ENCODE data around the gene ZNF831.

The ZNF831 gene

GRCh38 chr20:59141818-59142581 lies 21.6 kb upstream of the ZNF831 start:
- DNase-seq, result no peak

DNA sequence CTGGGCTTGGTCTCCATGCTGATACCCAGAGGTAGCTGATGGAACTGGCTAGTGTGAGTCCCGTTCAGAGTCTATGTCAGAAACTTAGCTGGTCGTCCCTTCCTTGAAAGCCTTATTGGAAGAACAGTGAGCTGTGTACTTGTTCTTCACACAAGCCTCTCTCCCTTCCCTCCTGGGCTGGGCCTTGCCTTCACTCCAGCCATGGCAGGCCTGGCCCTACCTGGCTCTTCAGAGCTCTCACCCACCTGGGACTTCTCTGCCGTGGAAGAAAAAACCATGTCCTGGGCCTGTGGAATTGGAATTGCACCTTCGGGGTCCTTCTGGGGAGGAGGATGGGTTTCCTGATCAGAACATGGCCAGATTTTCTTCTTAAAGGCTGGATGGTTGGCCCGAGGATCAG lies 20.3 kb upstream of the ZNF831 start:
- DNase-seq, result no peak

DNA sequence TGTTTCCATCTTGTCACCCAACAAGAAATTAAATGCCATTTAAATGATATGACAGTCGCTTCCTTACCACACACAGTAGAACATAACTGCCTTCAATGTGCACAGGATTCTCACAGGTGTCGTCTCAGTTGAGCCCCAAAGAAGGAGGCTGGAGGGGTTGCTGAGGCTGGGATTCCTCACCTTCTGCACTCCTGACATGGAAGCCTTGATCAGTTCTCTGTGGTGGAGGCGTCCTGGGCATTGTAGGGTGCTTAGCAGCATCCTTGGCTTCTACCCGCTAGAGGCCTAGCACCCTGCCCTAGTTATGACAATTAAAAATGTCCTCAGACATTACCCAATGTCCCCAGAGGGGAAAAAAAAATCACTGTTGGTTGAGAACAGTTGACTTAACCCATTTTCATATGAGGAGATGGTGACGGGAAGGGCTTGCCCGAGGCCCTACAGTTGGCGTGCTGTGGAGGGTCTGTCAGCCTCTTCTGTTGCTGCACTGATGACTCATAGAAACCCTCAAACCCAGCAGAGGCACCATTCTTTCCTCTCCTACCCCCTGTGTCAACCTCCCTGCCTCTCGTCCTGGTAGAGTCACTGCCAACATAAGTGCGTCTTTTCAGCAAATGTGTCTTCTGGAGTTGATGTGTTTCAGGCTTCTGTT lies 19.3 kb upstream of the ZNF831 start:
- DNase-seq, result no peak

GRCh38 chr20:59144831-59145196 lies 18.8 kb upstream of the ZNF831 start:
- no peak for DNase-seq

DNA sequence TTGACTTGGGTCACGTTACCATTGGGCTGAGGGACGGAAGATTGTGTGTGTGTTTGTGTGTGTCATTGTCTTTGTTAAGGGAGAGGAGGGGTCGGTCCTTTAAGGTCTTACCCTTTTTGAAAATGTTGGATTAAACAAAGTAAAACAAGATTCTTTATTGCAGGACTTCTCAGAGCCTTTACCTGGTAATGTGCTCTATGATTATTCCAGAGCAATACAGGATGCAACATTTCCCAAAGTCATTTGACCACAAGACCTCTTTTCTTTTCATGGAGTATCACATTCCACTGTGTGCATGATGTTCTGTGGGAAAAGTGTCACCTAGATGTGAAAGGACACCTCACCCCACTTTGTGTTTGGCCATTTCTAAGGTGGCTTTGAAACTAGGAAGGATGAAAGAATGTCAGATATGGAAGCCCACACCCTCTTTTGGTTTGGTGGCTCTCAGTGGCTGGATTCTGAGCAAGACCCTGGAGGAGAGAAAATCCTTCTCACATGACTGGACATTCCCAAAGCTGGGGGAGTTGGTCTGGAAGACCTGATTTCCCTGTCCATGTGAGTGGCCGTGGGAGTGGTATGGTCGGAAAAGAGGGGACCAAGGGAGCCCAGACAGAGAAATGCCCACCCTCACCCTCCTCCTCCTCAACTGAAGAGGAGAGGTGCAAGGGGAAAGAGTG lies 18.2 kb upstream of the ZNF831 start:
- no peak for DNase-seq

DNA sequence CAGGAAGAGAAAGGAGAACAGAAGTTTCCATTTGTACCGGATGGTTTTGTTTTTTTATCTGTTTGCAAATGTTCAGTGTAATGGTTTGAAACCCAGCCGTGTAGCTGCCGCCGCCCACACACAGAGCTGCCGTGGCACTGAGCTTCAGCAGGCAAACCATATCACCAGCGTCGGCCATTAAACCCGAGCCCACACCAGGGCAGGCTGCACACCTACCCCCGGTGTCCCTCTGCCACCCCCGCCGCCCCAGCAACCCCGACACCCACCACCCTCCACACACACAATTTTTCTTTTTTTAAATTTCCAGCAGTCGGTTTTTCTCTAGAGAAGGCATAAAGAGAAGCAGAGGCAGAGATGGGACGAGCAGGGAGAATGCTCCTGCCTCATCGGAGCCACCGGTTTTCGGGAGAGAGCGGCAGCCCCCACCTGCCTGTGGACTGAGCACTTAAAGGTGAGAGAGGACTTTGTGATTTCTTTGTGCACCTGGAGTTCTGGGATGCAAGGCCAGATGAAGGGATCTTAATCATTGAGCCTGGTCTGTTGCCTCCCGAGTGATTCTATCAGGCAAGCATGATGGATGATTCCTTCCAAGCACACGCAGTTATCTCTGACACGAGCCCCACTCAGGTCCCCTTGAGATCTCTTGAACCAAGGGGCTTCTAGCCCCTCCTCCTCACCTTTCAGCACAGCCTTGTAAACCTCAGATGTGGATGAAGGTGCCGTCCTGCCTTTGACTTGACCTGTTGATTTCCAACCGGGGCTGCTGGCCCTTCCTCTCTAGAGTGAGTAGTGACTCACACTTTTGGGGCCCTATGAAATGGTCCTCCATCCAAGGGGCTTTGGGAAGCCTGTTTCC lies 17.5 kb upstream of the ZNF831 start:
- no peak for DNase-seq

- DNase-seq, result no peak
These were observed 16.6 kb upstream of the ZNF831 start for GRCh38 chr20:59146780-59147565.

GRCh38 chr20:59147586-59147985 lies 16.0 kb upstream of the ZNF831 start:
- DNase-seq, result no peak

GRCh38 chr20:59148701-59149493 lies 14.7 kb upstream of the ZNF831 start:
- no peak for DNase-seq

DNA sequence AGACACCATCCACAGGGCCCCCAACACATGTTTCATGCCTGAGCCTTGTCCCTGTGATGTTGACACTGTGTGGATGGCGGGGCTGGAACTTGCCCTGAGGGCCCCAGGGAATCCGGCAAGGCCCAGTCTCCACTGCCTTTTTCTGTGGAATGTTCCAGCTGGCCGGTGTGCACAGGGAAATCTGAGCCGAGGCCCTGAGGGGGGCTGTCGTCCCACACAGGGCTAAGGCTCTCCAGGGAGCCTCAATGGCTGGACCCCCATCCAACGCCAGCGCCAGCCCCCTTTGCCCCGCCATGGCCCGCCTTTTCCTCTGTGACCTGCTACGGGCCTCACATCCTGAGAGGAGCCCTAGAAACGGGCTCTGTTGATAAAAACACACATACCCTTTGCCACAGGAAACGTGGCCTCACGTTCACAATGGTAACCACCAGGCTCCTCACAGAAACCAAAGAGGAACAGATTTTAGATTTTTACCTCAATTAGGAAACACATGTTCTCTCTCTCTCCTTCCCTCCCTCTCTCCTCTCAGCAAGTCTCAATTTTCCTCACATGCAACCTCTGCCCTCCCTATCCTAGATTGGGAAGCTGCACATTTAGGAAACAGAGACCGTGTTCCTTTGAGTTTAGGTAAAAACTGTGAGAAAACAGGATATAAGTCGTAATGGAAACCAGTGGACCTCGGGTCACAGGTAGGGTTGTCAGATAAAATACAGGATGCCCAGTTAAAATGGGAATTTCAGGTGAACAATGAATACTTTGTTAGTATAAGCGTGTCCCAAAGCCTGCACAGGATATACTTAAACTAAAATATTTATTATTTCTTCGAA lies 13.7 kb upstream of the ZNF831 start:
- no peak for DNase-seq

- DNase-seq, result peak; percentile 49
These were observed 12.8 kb upstream of the ZNF831 start for GRCh38 chr20:59150821-59151251.

- no peak for DNase-seq
These were observed 12.2 kb upstream of the ZNF831 start for GRCh38 chr20:59151391-59151790.

- DNase-seq, result no peak
These were observed 11.8 kb upstream of the ZNF831 start for GRCh38 chr20:59151820-59152219.

DNA sequence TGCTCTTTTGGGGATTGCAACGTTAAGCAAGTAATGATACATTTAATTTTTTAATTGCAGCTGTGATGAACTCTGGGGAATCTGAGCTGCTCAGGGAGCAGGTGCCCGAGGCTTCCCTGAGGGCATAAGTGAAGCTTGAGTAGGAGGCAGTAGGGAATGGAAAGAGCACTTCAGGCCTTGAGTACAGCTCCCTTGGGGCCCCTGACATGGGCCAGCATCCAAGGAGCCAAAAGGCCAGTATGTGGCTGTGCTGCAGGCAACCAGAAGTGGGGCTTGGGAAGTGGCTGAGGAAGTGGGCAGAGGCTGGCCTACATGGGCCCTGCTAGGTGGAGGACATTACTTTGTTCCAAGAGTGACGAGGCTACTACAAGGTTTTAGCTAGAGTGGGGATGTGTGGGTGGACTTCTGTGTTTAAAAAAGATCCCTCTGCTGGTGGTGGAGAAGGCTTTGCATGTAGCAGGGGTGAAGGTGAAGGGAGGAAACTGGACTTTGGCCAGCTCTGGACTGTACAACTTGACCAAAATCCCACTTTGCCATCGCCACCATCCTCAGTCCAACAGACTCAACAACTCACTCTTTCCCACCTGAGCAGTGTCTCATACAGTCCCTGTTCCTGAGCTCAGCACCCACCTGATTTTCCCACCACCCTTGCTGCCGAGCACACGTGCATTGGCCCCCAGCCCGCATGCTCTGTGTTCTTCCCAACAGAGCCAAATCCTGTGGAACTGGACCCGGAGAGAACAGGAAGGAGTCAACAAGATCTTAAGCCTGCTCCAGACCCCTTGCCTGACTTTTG lies 10.9 kb upstream of the ZNF831 start:
- no peak for DNase-seq

DNA sequence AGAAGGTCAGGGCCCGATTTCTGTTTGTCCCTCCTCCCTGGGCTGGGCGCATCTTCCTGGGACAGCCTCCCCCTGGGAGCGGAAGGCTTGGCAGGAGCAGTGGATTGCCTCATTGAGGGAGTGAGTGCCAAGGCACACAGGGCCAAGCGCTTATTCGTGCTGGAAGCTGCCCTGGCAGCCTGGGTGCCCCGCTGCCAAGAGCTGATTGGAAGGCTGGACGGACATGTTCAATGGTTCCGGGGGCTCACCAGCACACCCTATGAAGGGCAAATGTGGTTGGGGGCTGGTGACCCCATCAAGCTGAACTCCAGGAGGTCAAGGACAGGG lies 10.3 kb upstream of the ZNF831 start:
- DNase-seq, result no peak

- no peak for DNase-seq
These were observed 9.8 kb upstream of the ZNF831 start for GRCh38 chr20:59153832-59154231.

- DNase-seq, result no peak
These were observed 9.2 kb upstream of the ZNF831 start for GRCh38 chr20:59154317-59155013.

DNA sequence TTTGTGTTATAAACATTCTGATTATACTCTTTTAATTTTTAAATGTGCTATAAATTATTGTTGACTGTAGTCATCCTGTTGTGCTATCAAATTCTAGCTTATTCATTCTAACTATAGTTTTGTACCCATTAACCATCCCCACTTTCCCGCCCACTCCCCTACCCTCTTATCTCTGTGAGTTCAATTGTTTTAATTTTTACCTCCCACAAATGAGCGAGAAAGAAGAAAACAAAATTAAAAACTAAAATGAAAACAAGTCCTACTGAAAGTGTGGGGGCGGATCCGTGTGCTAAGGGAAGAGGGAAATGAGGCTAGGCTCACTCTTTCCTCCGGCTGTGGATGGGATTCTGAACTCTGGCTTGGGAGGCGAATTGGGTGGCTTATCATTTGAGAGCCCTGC lies 6.6 kb upstream of the ZNF831 start:
- DNase-seq, result no peak

- DNase-seq, result no peak
These were observed 6.1 kb upstream of the ZNF831 start for GRCh38 chr20:59157531-59157930.

Data from left hindlimb (tissue), 1 donor.